Hematopoietic multipotent progenitor cell treated with erythropoietin and hydrocortisone succinate and interleukin-3 and kit ligand, for 8 days (in vitro differentiated cells): Measurements from ENCODE around the gene CCDC50.

Experiments
- DNase-seq: peaks from one replicate; pipeline ENCODE4 v3.0.0-alpha.2; 2015

CCDC50 gene

DNA sequence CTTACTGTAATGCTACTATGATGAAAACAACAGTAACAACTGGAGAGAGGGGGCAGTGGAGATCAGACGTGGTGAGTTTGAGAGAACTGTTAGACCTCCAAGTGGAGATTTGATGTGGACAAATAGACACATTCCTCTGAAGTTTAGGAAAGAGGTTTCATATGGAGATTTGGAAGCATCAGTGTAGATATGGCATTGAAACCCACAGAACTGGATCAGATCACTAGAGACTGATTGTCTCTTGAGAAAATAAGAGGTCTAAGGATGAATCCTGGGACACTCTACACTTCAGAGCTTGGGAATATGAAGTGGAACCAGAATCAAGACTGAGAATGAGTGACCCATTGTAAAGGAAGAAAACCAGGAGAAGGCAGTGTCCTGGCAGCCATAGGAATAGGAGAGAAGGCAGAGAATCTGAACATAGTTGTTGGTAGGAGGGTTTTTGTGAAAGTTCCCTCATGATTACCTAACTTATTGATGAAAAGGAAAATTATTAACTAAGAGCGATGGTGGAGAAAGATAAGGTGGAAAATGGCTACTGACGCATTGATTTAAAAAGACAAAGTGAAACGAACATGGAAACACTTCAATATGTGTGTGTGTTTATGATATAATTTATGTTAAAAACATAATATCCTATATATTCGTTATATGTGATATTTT lies 102.1 kb downstream of the CCDC50 start:
- DNase-seq, result no peak

- DNase-seq, result no peak
Observed at GRCh38 chr3:191432162-191432561, 103.0 kb downstream of the CCDC50 start.

GRCh38 chr3:191434024-191434423 lies 104.8 kb downstream of the CCDC50 start:
- no peak for DNase-seq

- DNase-seq, result no peak
Observed at GRCh38 chr3:191435981-191436380, 106.8 kb downstream of the CCDC50 start.

GRCh38 chr3:191438150-191438814 lies 109.1 kb downstream of the CCDC50 start:
- DNase-seq, result no peak

DNA sequence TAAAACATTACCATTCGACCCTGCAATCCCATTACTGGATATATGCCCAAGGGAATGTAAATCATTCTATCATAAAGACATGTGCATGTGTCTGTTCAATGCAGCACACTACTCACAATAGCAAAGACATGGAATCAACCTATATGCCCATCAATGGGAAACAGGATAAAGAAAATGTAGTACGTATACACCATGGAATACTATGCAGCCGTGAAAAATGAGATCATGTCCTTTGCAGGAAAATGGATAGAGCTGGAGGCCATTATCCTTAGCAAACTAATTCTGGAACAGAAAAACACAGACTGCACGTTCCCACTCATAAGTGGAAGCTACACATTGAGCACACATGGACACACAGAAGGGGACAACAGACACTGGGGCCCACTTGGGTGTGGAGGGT lies 111.3 kb downstream of the CCDC50 start:
- no peak for DNase-seq

DNA sequence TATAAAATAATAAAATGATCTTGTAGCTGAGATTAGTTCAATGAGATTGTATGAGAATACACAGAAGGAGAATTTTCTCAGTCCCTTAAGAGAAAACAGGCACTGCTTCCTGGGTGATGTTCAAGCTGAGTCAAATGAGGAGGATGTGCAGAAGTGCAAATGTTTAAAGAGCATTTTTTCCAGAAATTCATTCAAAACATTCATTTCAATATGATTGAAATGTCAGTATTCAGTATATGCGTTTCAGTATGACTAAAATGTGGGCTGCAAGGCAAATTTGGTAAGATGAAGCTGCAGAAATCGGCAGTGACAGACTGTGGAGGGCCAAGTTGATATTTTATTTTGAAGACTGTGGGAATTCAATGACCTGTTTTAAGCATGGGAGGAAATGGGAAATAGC lies 112.5 kb downstream of the CCDC50 start:
- DNase-seq, result no peak

DNA sequence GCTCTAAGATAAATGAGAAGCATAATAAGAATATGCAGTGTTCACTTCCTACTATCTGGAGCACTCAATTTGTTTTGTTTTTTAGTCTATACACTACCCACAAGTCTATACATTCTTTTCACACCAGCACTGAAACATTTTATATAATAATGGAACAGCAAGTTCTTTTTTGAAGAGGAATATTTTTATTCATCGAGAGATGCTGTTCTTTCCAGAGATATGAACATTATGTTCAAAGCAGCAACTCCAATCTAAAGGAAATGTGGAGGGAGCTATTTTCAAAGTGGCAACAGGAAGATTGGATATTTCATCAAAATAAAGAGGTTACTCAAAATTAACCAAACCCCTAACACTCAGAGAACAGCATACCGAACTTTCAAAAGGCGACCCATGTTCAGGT lies 115.4 kb downstream of the CCDC50 start:
- DNase-seq, result no peak
